Hepatocyte (in vitro differentiated cells): ENCODE results near the gene FBXL17.

ENCODE experiments used
- CTCF ChIP-seq: fragments of 200-600 bp; sonication (generic); IDR thresholded peaks from 2 replicates; pipeline ENCODE4 v1.5.1; 2016; ENCODE audit warnings: antibody characterized with exemption, mild to moderate bottlenecking; ENCODE audit not compliant: poor library complexity
- EZH2 ChIP-seq: fragments of 200-600 bp; sonication (generic); IDR thresholded peaks from 2 replicates; pipeline ENCODE4 v1.6.1; 2016; ENCODE audit warnings: antibody characterized with exemption, mild to moderate bottlenecking, borderline replicate concordance
- EZH2phosphoT487 ChIP-seq: fragments of 200-600 bp; sonication (generic); IDR thresholded peaks from one replicate; pipeline ENCODE4 v1.6.1; 2018; ENCODE audit warnings: antibody characterized with exemption, mild to moderate bottlenecking, low read depth, moderate library complexity; ENCODE audit not compliant: unreplicated experiment, severe bottlenecking

- no peak for TF ChIP-seq CTCF
- TF ChIP-seq EZH2phosphoT487 = no peak
- no peak for TF ChIP-seq EZH2
Observed at GRCh38 chr5:108295578-108296368, 86.1 kb downstream of the FBXL17 start.
